Fibroblast of lung (primary cell): ENCODE data around the gene GNE. TPM values are rescaled to one million over a fixed set of nuclear protein-coding genes. Genes with fewer than 3 reads are reported as not detected.
A peak's percentile ranks its signal among the peaks of the same experiment; 100 is the strongest.
"Not testable (repeated sequence)": the region's sequence is repeated elsewhere in the genome, so short reads cannot be mapped to it uniquely, and the experiment has no call there.

Experiments used
- DNase-seq, 2 donors: peaks; one replicate each; pipeline versions ENCODE4 v3.0.0 to v3.0.0-alpha.2; 2010; ENCODE audit warnings: low read depth in 2 of 2
- H2AFZ ChIP-seq: 2 replicates; pipeline ENCODE4 v1.5.1; 2012; ENCODE audit warnings: low read length, control low read depth, inconsistent platforms
- H3K27ac ChIP-seq: 2 replicates; pipeline ENCODE4 v1.5.1; 2011; ENCODE audit warnings: low read length, control low read depth; ENCODE audit not compliant: insufficient read depth
- H3K27me3 ChIP-seq: 2 replicates; pipeline ENCODE4 v1.5.1; 2011; ENCODE audit warnings: mild to moderate bottlenecking, low read length; ENCODE audit not compliant: control insufficient read depth, insufficient read depth
- H3K36me3 ChIP-seq: 2 replicates; pipeline ENCODE4 v1.5.1; 2011; ENCODE audit warnings: low read length; ENCODE audit not compliant: control insufficient read depth, insufficient read depth
- H3K4me1 ChIP-seq: 2 replicates; pipeline ENCODE4 v1.5.1; 2011; ENCODE audit warnings: low read length; ENCODE audit not compliant: control insufficient read depth, insufficient read depth; ENCODE audit errors: extremely low read depth
- H3K4me2 ChIP-seq: 2 replicates; pipeline ENCODE4 v1.5.1; 2011; ENCODE audit warnings: low read length, control low read depth; ENCODE audit not compliant: insufficient read depth; ENCODE audit errors: extremely low read depth
- H3K4me3 ChIP-seq, 4 experiments: fragments of 200-600 bp in 1 of 4; sonication (generic) in 1 of 4; replicated peaks in 1 of 4; 2 replicates each; pipeline ENCODE4 v1.5.1; 2011 to 2016; ENCODE audit warnings: low read length in 4 of 4, low read depth in 3 of 4, mild to moderate bottlenecking in 3 of 4, control low read depth in 2 of 4, inconsistent platforms in 1 of 4, mixed read lengths in 1 of 4; ENCODE audit not compliant: insufficient read depth in 1 of 4; ENCODE audit errors: control extremely low read depth in 1 of 4
- H3K79me2 ChIP-seq: 2 replicates; pipeline ENCODE4 v1.5.1; 2012; ENCODE audit warnings: mild to moderate bottlenecking, low read length, inconsistent platforms; ENCODE audit not compliant: control insufficient read depth, insufficient read depth
- H3K9ac ChIP-seq: 2 replicates; pipeline ENCODE4 v1.5.1; 2011; ENCODE audit warnings: mild to moderate bottlenecking, low read length, control low read depth; ENCODE audit not compliant: insufficient read depth
- H3K9me3 ChIP-seq: 2 replicates; pipeline ENCODE4 v1.5.1; 2012; ENCODE audit warnings: low read depth, low read length; ENCODE audit not compliant: control insufficient read depth, insufficient read depth
- H4K20me1 ChIP-seq: 2 replicates; pipeline ENCODE4 v1.5.1; 2011; ENCODE audit warnings: low read length; ENCODE audit not compliant: control insufficient read depth, insufficient read depth; ENCODE audit errors: extremely low read depth
- EZH2 ChIP-seq: IDR thresholded peaks from 2 replicates; pipeline ENCODE4 v1.5.1; 2012; ENCODE audit warnings: low read length, control low read depth, mild to moderate bottlenecking; ENCODE audit errors: missing control alignments
- polyA plus RNA-seq, 2 donors: library from polyadenylated mRNA; depleted of rRNA in 1 of 2; stranded (reverse) in 1 of 2; unstranded in 1 of 2; fragments of >200 nt; gene quantifications; 2 replicates each; pipeline ENCODE4 v1.2.1, GENCODE V29; 2011 to 2012; ENCODE audit warnings: missing spikeins in 1 of 2
- total RNA-seq: library from RNA; depleted of rRNA; stranded (reverse); fragments of >200 nt; gene quantifications from 2 replicates; pipeline ENCODE4 v1.2.1, GENCODE V29; 2014
- TF ChIP-seq, protein P1 (sequence below), 2 donors: IDR thresholded peaks in 1 of 2; conservative IDR thresholded peaks in 1 of 2; 1 replicate in 1 of 2; 2 replicates in 1 of 2; pipeline ENCODE4 v1.5.1; 2011 to 2012; ENCODE audit warnings: low read length in 2 of 2, control low read depth in 1 of 2, inconsistent platforms in 1 of 2, low read depth in 1 of 2, mild to moderate bottlenecking in 1 of 2

Gene GNE
- total and polyA plus RNA-seq, 2 donors (not counting 1 experiment from before 2014, with no cell fraction given) = 22.1 to 31.2 TPM

DNA sequence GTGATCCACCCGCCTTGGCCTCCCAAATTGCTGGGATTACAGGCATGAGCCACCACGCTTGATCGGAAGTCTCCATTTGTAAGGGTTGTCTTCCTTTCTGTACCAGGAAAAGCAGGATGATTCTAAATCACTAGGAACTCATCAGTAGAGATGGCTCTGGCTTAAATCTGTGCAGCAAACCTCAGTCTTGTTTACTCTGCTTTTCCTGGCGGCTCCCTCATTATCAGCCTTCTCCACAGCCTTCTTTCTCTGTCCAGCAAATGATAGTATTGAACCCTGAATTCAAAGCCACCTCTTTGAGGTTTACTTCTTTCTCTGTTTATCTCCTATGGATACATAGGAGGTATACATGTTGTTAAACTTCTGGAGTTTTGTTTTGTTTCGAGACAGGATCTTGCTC is 43.0 kb upstream of the GNE start:
- Histone ChIP-seq H3K4me1 (no peaks in the 10 kb centered on the region), H3K9me3 (no peaks in the 10 kb centered on the region), H3K27ac (no peak overlapping the region), H3K79me2 (no peaks in the 10 kb centered on the region), H3K36me3 (no peaks in the 10 kb centered on the region), H3K4me2 (no peak overlapping the region), H3K27me3 (no peaks in the 10 kb centered on the region), H4K20me1 (no peaks in the 10 kb centered on the region), H3K4me3 (no peak overlapping the region), H2AFZ (no peak overlapping the region), H3K9ac (no peak overlapping the region)
- no peak for DNase-seq
- TF ChIP-seq, protein P1, sequence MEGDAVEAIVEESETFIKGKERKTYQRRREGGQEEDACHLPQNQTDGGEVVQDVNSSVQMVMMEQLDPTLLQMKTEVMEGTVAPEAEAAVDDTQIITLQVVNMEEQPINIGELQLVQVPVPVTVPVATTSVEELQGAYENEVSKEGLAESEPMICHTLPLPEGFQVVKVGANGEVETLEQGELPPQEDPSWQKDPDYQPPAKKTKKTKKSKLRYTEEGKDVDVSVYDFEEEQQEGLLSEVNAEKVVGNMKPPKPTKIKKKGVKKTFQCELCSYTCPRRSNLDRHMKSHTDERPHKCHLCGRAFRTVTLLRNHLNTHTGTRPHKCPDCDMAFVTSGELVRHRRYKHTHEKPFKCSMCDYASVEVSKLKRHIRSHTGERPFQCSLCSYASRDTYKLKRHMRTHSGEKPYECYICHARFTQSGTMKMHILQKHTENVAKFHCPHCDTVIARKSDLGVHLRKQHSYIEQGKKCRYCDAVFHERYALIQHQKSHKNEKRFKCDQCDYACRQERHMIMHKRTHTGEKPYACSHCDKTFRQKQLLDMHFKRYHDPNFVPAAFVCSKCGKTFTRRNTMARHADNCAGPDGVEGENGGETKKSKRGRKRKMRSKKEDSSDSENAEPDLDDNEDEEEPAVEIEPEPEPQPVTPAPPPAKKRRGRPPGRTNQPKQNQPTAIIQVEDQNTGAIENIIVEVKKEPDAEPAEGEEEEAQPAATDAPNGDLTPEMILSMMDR (conservative IDR thresholded peaks at IDR 0.05 in 1 of 2, IDR thresholded peaks at IDR 0.05 in 1 of 2; ENCODE audit: low read depth in 1 of 2, low read length in 2 of 2) = no peak
- no peak for TF ChIP-seq EZH2

DNA sequence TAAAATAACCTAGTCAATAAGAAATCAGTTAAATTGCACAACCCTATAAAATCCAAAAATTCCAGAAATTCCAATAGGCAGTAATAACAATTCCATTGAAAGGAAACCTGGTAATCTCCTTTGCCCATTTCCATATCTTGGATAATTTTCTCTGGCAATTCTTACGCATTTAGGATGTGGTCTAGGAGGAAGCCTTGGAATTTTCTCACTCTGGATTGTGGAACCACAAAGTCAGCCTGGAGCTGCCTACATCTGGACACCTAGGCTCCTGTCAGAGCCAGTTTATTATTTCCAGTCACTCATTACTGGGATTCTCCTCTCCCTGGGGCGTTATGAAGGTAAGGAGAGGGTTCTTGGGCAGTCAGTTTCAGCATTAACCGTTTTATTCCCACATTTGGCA is 40.3 kb upstream of the GNE start:
- no peaks in the 10 kb centered on the region for H3K79me2 ChIP-seq
- no peak overlapping the region for H3K4me3 ChIP-seq
- H3K4me1 ChIP-seq = no peaks in the 10 kb centered on the region
- no peak overlapping the region for H3K9ac ChIP-seq
- no peaks in the 10 kb centered on the region for H3K36me3 ChIP-seq
- no peaks in the 10 kb centered on the region for H3K27me3 ChIP-seq
- no peak overlapping the region for H3K4me2 ChIP-seq
- TF ChIP-seq EZH2 = no peak
- TF ChIP-seq, protein P1 (conservative IDR thresholded peaks at IDR 0.05 in 1 of 2, IDR thresholded peaks at IDR 0.05 in 1 of 2; ENCODE audit: low read depth in 1 of 2, low read length in 2 of 2) = no peak
- H3K9me3 ChIP-seq = no peaks in the 10 kb centered on the region
- DNase-seq = peak in 1 of 2 donors; percentile 88
- H4K20me1 ChIP-seq = no peaks in the 10 kb centered on the region
- no peak overlapping the region for H3K27ac ChIP-seq
- no peak overlapping the region for H2AFZ ChIP-seq

DNA sequence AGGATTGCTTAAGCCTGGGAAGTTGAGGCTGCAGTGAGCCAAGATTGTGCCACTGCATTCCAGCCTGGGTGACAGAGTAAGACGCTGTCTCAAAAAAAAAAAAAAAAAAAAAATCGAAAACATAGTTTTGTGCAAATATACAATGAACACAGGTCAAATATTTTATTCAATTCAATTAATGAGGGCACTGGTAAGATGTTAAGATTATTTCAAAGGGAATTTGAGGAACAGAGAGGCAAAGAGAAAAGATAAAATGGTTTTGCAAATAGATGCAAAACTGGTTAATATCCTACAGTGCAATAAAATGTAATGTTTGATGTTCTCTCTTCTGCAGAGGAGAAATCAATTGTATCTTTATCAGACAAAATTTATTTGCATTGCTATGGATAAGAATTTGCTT is 39.5 kb upstream of the GNE start:
- Histone ChIP-seq H3K4me3 (no peak overlapping the region), H3K27me3 (no peaks in the 10 kb centered on the region), H3K4me1 (no peaks in the 10 kb centered on the region), H3K9me3 (no peaks in the 10 kb centered on the region), H3K36me3 (no peaks in the 10 kb centered on the region), H3K27ac (no peak overlapping the region), H3K79me2 (no peaks in the 10 kb centered on the region), H3K4me2 (no peak overlapping the region), H3K9ac (no peak overlapping the region), H4K20me1 (no peaks in the 10 kb centered on the region), H2AFZ (no peak overlapping the region)
- TF ChIP-seq EZH2 = no peak
- no peak for DNase-seq

DNA sequence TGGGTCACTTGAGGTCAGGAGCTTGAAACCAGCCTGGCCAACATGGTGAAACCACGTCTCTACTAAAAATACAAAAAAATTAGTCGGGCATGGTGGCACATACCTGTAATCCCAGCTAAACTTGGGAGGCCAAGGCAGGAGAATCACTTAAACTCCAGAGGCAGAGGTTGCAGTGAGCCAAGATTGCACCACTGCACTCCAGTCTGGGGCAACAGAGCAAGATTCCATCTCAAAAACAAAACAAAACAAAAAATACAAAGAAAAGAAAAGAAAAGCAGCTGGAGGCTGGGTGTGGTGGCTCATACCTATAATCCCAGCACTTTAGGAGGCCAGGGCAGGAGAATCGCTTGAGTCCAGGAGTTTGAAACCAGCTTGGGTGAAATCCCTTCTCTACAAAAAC is 36.7 kb upstream of the GNE start:
- H2AFZ ChIP-seq, H3K9me3 ChIP-seq, H3K4me3 ChIP-seq, H3K36me3 ChIP-seq, H3K4me1 ChIP-seq, H3K79me2 ChIP-seq, DNase-seq, H4K20me1 ChIP-seq, H3K4me2 ChIP-seq, H3K27me3 ChIP-seq, H3K9ac ChIP-seq, H3K27ac ChIP-seq: not testable (repeated sequence)
